Right lobe of liver (tissue), 6 donors: ENCODE results near the gene UBR1. TPM values are rescaled to one million over a fixed set of nuclear protein-coding genes. Genes with fewer than 3 reads are reported as not detected.
"Not testable (repeated sequence)": the region's sequence is repeated elsewhere in the genome, so short reads cannot be mapped to it uniquely, and the experiment has no call there.

Experiments used
- ATAC-seq, 4 donors: fragments of 200-7000 bp; cut with Tn5 transposase; one replicate each; pipeline ENCODE4 v1.9.1; 2020; ENCODE audit warnings: mild to moderate bottlenecking in 4 of 4, moderate library complexity in 4 of 4
- DNase-seq, 3 donors: peaks; one replicate each; pipeline ENCODE4 v3.0.0-alpha.2; 2020
- H3K27ac ChIP-seq, 3 donors: fragments of 200-600 bp; one replicate each; pipeline ENCODE4 v1.8.0; 2022
- H3K27me3 ChIP-seq, 2 donors: fragments of 200-600 bp; one replicate each; pipeline ENCODE4 v1.8.0; 2022
- H3K36me3 ChIP-seq, 4 donors: fragments of 200-600 bp; sonication (generic) in 1 of 4; one replicate each; pipeline versions ENCODE4 v1.5.1 to v1.8.0; 2017 to 2022; ENCODE audit warnings: control low read depth in 1 of 4
- H3K4me1 ChIP-seq, 4 donors: fragments of 200-600 bp; sonication (generic) in 1 of 4; one replicate each; pipeline versions ENCODE4 v1.5.1 to v1.8.0; 2017 to 2022; ENCODE audit warnings: control low read depth in 1 of 4
- H3K4me3 ChIP-seq, 3 donors: fragments of 200-600 bp; one replicate each; pipeline ENCODE4 v1.8.0; 2022
- H3K9me3 ChIP-seq, 4 donors: fragments of 200-600 bp; sonication (generic) in 1 of 4; one replicate each; pipeline versions ENCODE4 v1.5.1 to v1.8.0; 2017 to 2022; ENCODE audit warnings: control low read depth in 1 of 4
- POLR2A ChIP-seq: fragments of 450-650 bp; IDR thresholded peaks from one replicate; pipeline ENCODE4 v1.6.1; 2017; ENCODE audit warnings: antibody characterized with exemption, mild to moderate bottlenecking
- WGBS: methylation state at CpG from one replicate; pipeline ENCODE4 v1.1.6; 2018; ENCODE audit warnings: low coverage, low lambda C conversion rate; ENCODE audit not compliant: insufficient coverage; ENCODE audit errors: missing lambda C conversion rate; 5-methylcytosine and 5-hydroxymethylcytosine counted together
- intact Hi-C, 2 donors: fragments of 100-400 bp; cut with DNase I; formaldehyde crosslinking; loops; one replicate each; pipeline versions ENCODE4 v1.11.2 to v1.14.1; 2022
- total RNA-seq, 6 experiments: library from RNA; depleted of rRNA in 2 of 6; stranded (reverse); fragments of >200 nt in 2 of 6; fragmentation: NEBNext Ultra II Directional in 3 of 6; extraction: Animal tissue kit (Norgen Biotek cat#: 25700) in 3 of 6; gene quantifications; one replicate each; pipeline versions ENCODE4 v1.1.0 to v1.2.4, GENCODE V29; 2016 to 2023
- TF ChIP-seq, protein P1 (sequence below), 4 donors: fragments of 200-600 bp in 3 of 4; fragments of 450-650 bp in 1 of 4; IDR thresholded peaks; one replicate each; pipeline versions ENCODE4 v1.5.1 to v1.8.0; 2016 to 2022; ENCODE audit warnings: antibody characterized with exemption in 4 of 4, mild to moderate bottlenecking in 2 of 4
- donor health status: DM: no; HTN: yes; CAD: no.
- donor health status: DM: no; HTN: no; CAD: no.
- donor health status: DM: no; HTN: no; CAD: no.
- donor health status: DM: no; HTN: yes; CAD: no.
- donor health status: DM: no; HTN: yes; CAD: no.

The UBR1 gene
- total RNA-seq, 6 experiments from 2014 or later, result 8.8 to 15.6 (median 10.6) TPM

DNA sequence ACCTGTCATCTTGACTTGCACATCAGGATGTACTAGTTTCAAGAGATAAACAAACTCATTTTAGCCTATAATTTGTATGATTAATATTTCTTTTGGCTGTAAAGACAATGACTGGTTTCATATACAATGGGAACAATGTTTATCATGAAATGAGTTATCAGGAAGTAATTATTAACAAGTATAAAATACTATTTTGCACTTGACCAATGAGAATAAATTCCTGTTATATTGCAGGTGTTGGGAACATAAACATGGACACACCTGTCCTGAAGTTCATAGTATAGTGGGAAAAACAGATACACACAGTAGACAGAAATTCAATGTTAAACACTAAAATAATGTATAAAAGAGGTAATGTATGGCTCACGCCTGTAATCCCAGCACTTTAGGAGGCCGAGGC lies 56.9 kb downstream of the UBR1 start:
- H3K27ac ChIP-seq, result no peak overlapping the region
- no peak overlapping the region for H3K4me3 ChIP-seq
- ATAC-seq, result no peak
- no peaks in the 10 kb centered on the region for H3K9me3 ChIP-seq
- peaks cover 0 to 17% (median 8%) of the 10 kb centered on the region in 4 donors for H3K36me3 ChIP-seq
- no peaks in the 10 kb centered on the region for H3K4me1 ChIP-seq
- intact Hi-C loops, result no loop called here
- H3K27me3 ChIP-seq, result no peaks in the 10 kb centered on the region
- TF ChIP-seq, protein P1, sequence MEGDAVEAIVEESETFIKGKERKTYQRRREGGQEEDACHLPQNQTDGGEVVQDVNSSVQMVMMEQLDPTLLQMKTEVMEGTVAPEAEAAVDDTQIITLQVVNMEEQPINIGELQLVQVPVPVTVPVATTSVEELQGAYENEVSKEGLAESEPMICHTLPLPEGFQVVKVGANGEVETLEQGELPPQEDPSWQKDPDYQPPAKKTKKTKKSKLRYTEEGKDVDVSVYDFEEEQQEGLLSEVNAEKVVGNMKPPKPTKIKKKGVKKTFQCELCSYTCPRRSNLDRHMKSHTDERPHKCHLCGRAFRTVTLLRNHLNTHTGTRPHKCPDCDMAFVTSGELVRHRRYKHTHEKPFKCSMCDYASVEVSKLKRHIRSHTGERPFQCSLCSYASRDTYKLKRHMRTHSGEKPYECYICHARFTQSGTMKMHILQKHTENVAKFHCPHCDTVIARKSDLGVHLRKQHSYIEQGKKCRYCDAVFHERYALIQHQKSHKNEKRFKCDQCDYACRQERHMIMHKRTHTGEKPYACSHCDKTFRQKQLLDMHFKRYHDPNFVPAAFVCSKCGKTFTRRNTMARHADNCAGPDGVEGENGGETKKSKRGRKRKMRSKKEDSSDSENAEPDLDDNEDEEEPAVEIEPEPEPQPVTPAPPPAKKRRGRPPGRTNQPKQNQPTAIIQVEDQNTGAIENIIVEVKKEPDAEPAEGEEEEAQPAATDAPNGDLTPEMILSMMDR (IDR thresholded peaks at IDR 0.05), result no peak
- no peak for TF ChIP-seq POLR2A
- 100% methylated on average over 2 of the region's 2 CpGs for whole genome bisulfite sequencing
- DNase-seq, result no peak

GRCh38 chr15:43046484-43046883 lies 59.4 kb downstream of the UBR1 start:
- no peaks in the 10 kb centered on the region for H3K9me3 ChIP-seq
- no peak overlapping the region for H3K27ac ChIP-seq
- H3K4me1 ChIP-seq, result no peaks in the 10 kb centered on the region
- WGBS, result 95% methylated on average over 2 of the region's 2 CpGs
- no peak for TF ChIP-seq POLR2A
- TF ChIP-seq, protein P1 (IDR thresholded peaks at IDR 0.05), result no peak
- ATAC-seq, result no peak
- H3K36me3 ChIP-seq, result peaks cover 0 to 23% (median 8%) of the 10 kb centered on the region in 4 donors
- no peaks in the 10 kb centered on the region for H3K27me3 ChIP-seq
- intact Hi-C loops, result no loop called here
- no peak for DNase-seq
- H3K4me3 ChIP-seq, result no peak overlapping the region

- H3K4me1 ChIP-seq, result no peaks in the 10 kb centered on the region
- no peak overlapping the region for H3K4me3 ChIP-seq
- 90% methylated on average over 1 of the region's 1 CpG for WGBS
- peaks cover 0 to 24% (median 7%) of the 10 kb centered on the region in 4 donors for H3K36me3 ChIP-seq
- intact Hi-C loops, result no loop called here
- DNase-seq, result no peak
- no peaks in the 10 kb centered on the region for H3K9me3 ChIP-seq
- H3K27me3 ChIP-seq, result no peaks in the 10 kb centered on the region
- no peak for ATAC-seq
- TF ChIP-seq POLR2A, result no peak
- TF ChIP-seq, protein P1 (IDR thresholded peaks at IDR 0.05), result no peak
- H3K27ac ChIP-seq, result no peak overlapping the region
Observed at GRCh38 chr15:43042885-43043284, 63.0 kb downstream of the UBR1 start.

GRCh38 chr15:43041085-43041484 lies 64.8 kb downstream of the UBR1 start:
- H3K4me1 ChIP-seq, ATAC-seq, DNase-seq, intact Hi-C loops, H3K9me3 ChIP-seq, H3K4me3 ChIP-seq, H3K27me3 ChIP-seq, H3K27ac ChIP-seq: not testable (repeated sequence)
- peaks cover 7 to 35% (median 7%) of the 10 kb centered on the region in 4 donors for H3K36me3 ChIP-seq
- WGBS, result 100% methylated on average over 3 of the region's 3 CpGs

DNA sequence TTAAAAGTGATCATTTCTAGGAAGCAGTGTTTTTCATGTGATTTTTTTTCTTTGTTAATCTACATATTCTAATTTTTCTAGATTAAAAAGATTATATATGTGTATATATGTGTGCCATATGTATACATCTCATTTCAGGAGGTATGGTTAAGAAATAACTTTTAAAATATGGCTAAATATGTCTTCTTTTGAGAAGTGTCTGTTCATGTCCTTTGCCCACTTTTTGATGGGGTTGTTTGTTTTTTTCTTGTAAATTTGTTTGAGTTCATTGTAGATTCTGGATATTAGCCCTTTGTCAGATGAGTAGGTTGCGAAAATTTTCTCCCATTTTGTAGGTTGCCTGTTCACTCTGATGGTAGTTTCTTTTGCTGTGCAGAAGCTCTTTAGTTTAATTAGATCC lies 70.6 kb downstream of the UBR1 start:
- WGBS, result no CpG with 5 or more reads among the region's 1 CpG
- H3K4me3 ChIP-seq, H3K9me3 ChIP-seq, H3K27me3 ChIP-seq, H3K4me1 ChIP-seq, H3K27ac ChIP-seq, intact Hi-C loops, DNase-seq, ATAC-seq: not testable (repeated sequence)
- H3K36me3 ChIP-seq, result peaks cover 3 to 35% (median 8%) of the 10 kb centered on the region in 4 donors

DNA sequence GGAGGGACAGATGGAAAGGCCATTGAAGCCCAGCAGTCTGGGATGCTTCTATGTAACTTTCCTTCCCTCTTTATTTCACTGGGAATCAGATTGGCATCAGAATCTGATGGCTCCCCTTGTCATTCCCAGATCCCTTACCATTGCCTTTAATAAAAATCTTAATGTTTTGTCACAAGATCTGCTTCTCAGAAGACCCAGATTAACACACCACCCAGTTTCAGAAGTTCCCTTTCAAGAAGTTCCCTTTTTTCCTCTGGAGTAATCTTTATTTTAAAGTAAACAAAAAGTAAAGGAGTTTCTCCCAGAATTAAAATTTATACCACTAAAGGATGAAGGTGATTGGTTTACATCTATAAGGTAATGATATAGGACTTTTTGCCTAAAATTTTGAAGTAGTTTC lies 76.4 kb downstream of the UBR1 start:
- intact Hi-C loops, result no loop called here
- no peak overlapping the region for H3K27ac ChIP-seq
- DNase-seq (no peak), ATAC-seq (no peak)
- no peak overlapping the region for H3K4me3 ChIP-seq
- peaks cover 0 to 53% (median 10%) of the 10 kb centered on the region in 4 donors for H3K36me3 ChIP-seq
- no peaks in the 10 kb centered on the region for H3K9me3 ChIP-seq
- H3K27me3 ChIP-seq, result no peaks in the 10 kb centered on the region
- no peaks in the 10 kb centered on the region for H3K4me1 ChIP-seq
- TF ChIP-seq, protein P1 (IDR thresholded peaks at IDR 0.05), result no peak
- TF ChIP-seq POLR2A, result no peak
